Raji (cell line): Measurements from ENCODE around the gene TYROBP.

Experiments
- POLR2A ChIP-seq: IDR thresholded peaks from 2 replicates; pipeline ENCODE4 v1.6.1; 2011; ENCODE audit warnings: low read depth, low read length, control low read depth; ENCODE audit not compliant: insufficient read depth

Gene TYROBP

GRCh38 chr19:35908010-35908441 is at the start of gene TYROBP:
Gene TYROBP (minus strand): TSS chr19:35908295. CDS start chr19:35908228, 67 bp downstream.
- TF ChIP-seq POLR2A = no peak

GRCh38 chr19:35955881-35956634 is 48.0 kb upstream of the TYROBP start:
- TF ChIP-seq POLR2A = no peak

- no peak for TF ChIP-seq POLR2A
Observed at GRCh38 chr19:35949131-35949530, 41.0 kb upstream of the TYROBP start.

GRCh38 chr19:35946203-35946602 is 38.1 kb upstream of the TYROBP start:
- no peak for TF ChIP-seq POLR2A

- TF ChIP-seq POLR2A = no peak
Observed at GRCh38 chr19:35945121-35945790, 37.2 kb upstream of the TYROBP start.

GRCh38 chr19:35944556-35944955 is 36.5 kb upstream of the TYROBP start:
- no peak for TF ChIP-seq POLR2A

GRCh38 chr19:35943321-35944301 is 35.5 kb upstream of the TYROBP start:
- no peak for TF ChIP-seq POLR2A

GRCh38 chr19:35942235-35942634 is 34.1 kb upstream of the TYROBP start:
- TF ChIP-seq POLR2A = no peak

GRCh38 chr19:35940839-35941238 is 32.7 kb upstream of the TYROBP start:
- no peak for TF ChIP-seq POLR2A

- no peak for TF ChIP-seq POLR2A
Observed at GRCh38 chr19:35940078-35940775, 32.1 kb upstream of the TYROBP start.

- no peak for TF ChIP-seq POLR2A
Observed at GRCh38 chr19:35939307-35940077, 31.4 kb upstream of the TYROBP start.

GRCh38 chr19:35938282-35939224 is 30.5 kb upstream of the TYROBP start:
- no peak for TF ChIP-seq POLR2A
